Measurements from ENCODE around the gene HPS1.

Gene HPS1

GRCh38 chr10:98474628-98475027 is 27.9 kb upstream of the HPS1 start:
- Histone ChIP-seq H2AFZ (ENCODE audit: low read depth, low read length) (no peak overlapping the region), H3K9me3 (ENCODE audit: low read length) (no peaks in the 10 kb centered on the region), H3K36me3 (ENCODE audit: insufficient read depth, low read length) (no peaks in the 10 kb centered on the region), H3K4me1 (ENCODE audit: insufficient read depth, low read length) (peaks cover 3% of the 10 kb centered on the region), H3K4me3 (ENCODE audit: low read length) (no peak overlapping the region), H3K27me3 (ENCODE audit: insufficient read depth, low read length) (peaks cover 4% of the 10 kb centered on the region)

- peaks cover 15% of the 10 kb centered on the region for H3K27me3 ChIP-seq (ENCODE audit: insufficient read depth, low read length)
Measured at GRCh38 chr10:98472196-98472595, 25.5 kb upstream of the HPS1 start.

GRCh38 chr10:98470850-98471249 is 24.1 kb upstream of the HPS1 start:
- Histone ChIP-seq H3K27me3 (ENCODE audit: insufficient read depth, low read length) (peaks cover 15% of the 10 kb centered on the region), H3K9me3 (ENCODE audit: low read length) (no peaks in the 10 kb centered on the region), H3K4me3 (ENCODE audit: low read length) (no peak overlapping the region), H3K4me1 (ENCODE audit: insufficient read depth, low read length) (peaks cover 3% of the 10 kb centered on the region), H3K36me3 (ENCODE audit: insufficient read depth, low read length) (no peaks in the 10 kb centered on the region), H2AFZ (ENCODE audit: low read depth, low read length) (no peak overlapping the region)

More at GRCh38 chr10:98472196-98472595, 25.5 kb upstream of the HPS1 start:
- H3K9me3 ChIP-seq (ENCODE audit: low read length): no peaks in the 10 kb centered on the region
- H3K36me3 ChIP-seq (ENCODE audit: insufficient read depth, low read length): no peaks in the 10 kb centered on the region
- no peak overlapping the region for H3K4me3 ChIP-seq (ENCODE audit: low read length)
- H2AFZ ChIP-seq (ENCODE audit: low read depth, low read length): no peak overlapping the region
- H3K4me1 ChIP-seq (ENCODE audit: insufficient read depth, low read length): peaks cover 3% of the 10 kb centered on the region

- Histone ChIP-seq H3K27me3 (ENCODE audit: insufficient read depth, low read length) (peaks cover 15% of the 10 kb centered on the region), H3K9me3 (ENCODE audit: low read length) (no peaks in the 10 kb centered on the region), H3K4me3 (ENCODE audit: low read length) (no peak overlapping the region), H3K4me1 (ENCODE audit: insufficient read depth, low read length) (peaks cover 3% of the 10 kb centered on the region), H3K36me3 (ENCODE audit: insufficient read depth, low read length) (no peaks in the 10 kb centered on the region), H2AFZ (ENCODE audit: low read depth, low read length) (no peak overlapping the region)
Measured at GRCh38 chr10:98469001-98469931, 22.5 kb upstream of the HPS1 start.

GRCh38 chr10:98467506-98468318 is 21.0 kb upstream of the HPS1 start:
- Histone ChIP-seq H3K4me3 (ENCODE audit: low read length) (no peak overlapping the region), H3K4me1 (ENCODE audit: insufficient read depth, low read length) (peaks cover 3% of the 10 kb centered on the region), H3K36me3 (ENCODE audit: insufficient read depth, low read length) (no peaks in the 10 kb centered on the region), H3K27me3 (ENCODE audit: insufficient read depth, low read length) (peaks cover 15% of the 10 kb centered on the region), H2AFZ (ENCODE audit: low read depth, low read length) (no peak overlapping the region), H3K9me3 (ENCODE audit: low read length) (no peaks in the 10 kb centered on the region)

- Histone ChIP-seq H2AFZ (ENCODE audit: low read depth, low read length) (no peak overlapping the region), H3K9me3 (ENCODE audit: low read length) (no peaks in the 10 kb centered on the region), H3K36me3 (ENCODE audit: insufficient read depth, low read length) (no peaks in the 10 kb centered on the region), H3K4me1 (ENCODE audit: insufficient read depth, low read length) (no peaks in the 10 kb centered on the region), H3K4me3 (ENCODE audit: low read length) (no peak overlapping the region), H3K27me3 (ENCODE audit: insufficient read depth, low read length) (peaks cover 15% of the 10 kb centered on the region)
Measured at GRCh38 chr10:98466861-98467505, 20.2 kb upstream of the HPS1 start.

GRCh38 chr10:98465866-98466265 is 19.1 kb upstream of the HPS1 start:
- Histone ChIP-seq H3K36me3 (ENCODE audit: insufficient read depth, low read length) (no peaks in the 10 kb centered on the region), H3K9me3 (ENCODE audit: low read length) (no peaks in the 10 kb centered on the region), H3K27me3 (ENCODE audit: insufficient read depth, low read length) (peaks cover 11% of the 10 kb centered on the region), H2AFZ (ENCODE audit: low read depth, low read length) (no peak overlapping the region), H3K4me1 (ENCODE audit: insufficient read depth, low read length) (peaks cover 1% of the 10 kb centered on the region), H3K4me3 (ENCODE audit: low read length) (no peak overlapping the region)

GRCh38 chr10:98463976-98464754 is 17.4 kb upstream of the HPS1 start:
- H2AFZ ChIP-seq (ENCODE audit: low read depth, low read length): no peak overlapping the region
- H3K4me3 ChIP-seq (ENCODE audit: low read length): no peak overlapping the region
- peaks cover 4% of the 10 kb centered on the region for H3K4me1 ChIP-seq (ENCODE audit: insufficient read depth, low read length)
- no peaks in the 10 kb centered on the region for H3K36me3 ChIP-seq (ENCODE audit: insufficient read depth, low read length)
- peaks cover 11% of the 10 kb centered on the region for H3K27me3 ChIP-seq (ENCODE audit: insufficient read depth, low read length)
- H3K9me3 ChIP-seq (ENCODE audit: low read length): no peaks in the 10 kb centered on the region

GRCh38 chr10:98463016-98463415 is 16.3 kb upstream of the HPS1 start:
- Histone ChIP-seq H3K9me3 (ENCODE audit: low read length) (no peaks in the 10 kb centered on the region), H3K4me3 (ENCODE audit: low read length) (no peak overlapping the region), H3K27me3 (ENCODE audit: insufficient read depth, low read length) (no peaks in the 10 kb centered on the region)

GRCh38 chr10:98461500-98461842 is 14.7 kb upstream of the HPS1 start:
- Histone ChIP-seq H3K9me3 (ENCODE audit: low read length) (no peaks in the 10 kb centered on the region), H3K4me1 (ENCODE audit: insufficient read depth, low read length) (peaks cover 7% of the 10 kb centered on the region), H3K27me3 (ENCODE audit: insufficient read depth, low read length) (no peaks in the 10 kb centered on the region), H3K36me3 (ENCODE audit: insufficient read depth, low read length) (no peaks in the 10 kb centered on the region), H2AFZ (ENCODE audit: low read depth, low read length) (no peak overlapping the region), H3K4me3 (ENCODE audit: low read length) (no peak overlapping the region)

More at GRCh38 chr10:98463016-98463415, 16.3 kb upstream of the HPS1 start:
- no peaks in the 10 kb centered on the region for H3K36me3 ChIP-seq (ENCODE audit: insufficient read depth, low read length)
- H3K4me1 ChIP-seq (ENCODE audit: insufficient read depth, low read length): peaks cover 4% of the 10 kb centered on the region
- H2AFZ ChIP-seq (ENCODE audit: low read depth, low read length): no peak overlapping the region

GRCh38 chr10:98460837-98461499 is 14.2 kb upstream of the HPS1 start:
- Histone ChIP-seq H3K4me3 (ENCODE audit: low read length) (no peak overlapping the region), H3K36me3 (ENCODE audit: insufficient read depth, low read length) (no peaks in the 10 kb centered on the region), H3K27me3 (ENCODE audit: insufficient read depth, low read length) (no peaks in the 10 kb centered on the region), H3K4me1 (ENCODE audit: insufficient read depth, low read length) (peaks cover 12% of the 10 kb centered on the region), H2AFZ (ENCODE audit: low read depth, low read length) (no peak overlapping the region), H3K9me3 (ENCODE audit: low read length) (no peaks in the 10 kb centered on the region)
